ENCODE data around the gene ANKFN1.
"Not testable (repeated sequence)": the region's sequence is repeated elsewhere in the genome, so short reads cannot be mapped to it uniquely, and the experiment has no call there.

ANKFN1 gene

DNA sequence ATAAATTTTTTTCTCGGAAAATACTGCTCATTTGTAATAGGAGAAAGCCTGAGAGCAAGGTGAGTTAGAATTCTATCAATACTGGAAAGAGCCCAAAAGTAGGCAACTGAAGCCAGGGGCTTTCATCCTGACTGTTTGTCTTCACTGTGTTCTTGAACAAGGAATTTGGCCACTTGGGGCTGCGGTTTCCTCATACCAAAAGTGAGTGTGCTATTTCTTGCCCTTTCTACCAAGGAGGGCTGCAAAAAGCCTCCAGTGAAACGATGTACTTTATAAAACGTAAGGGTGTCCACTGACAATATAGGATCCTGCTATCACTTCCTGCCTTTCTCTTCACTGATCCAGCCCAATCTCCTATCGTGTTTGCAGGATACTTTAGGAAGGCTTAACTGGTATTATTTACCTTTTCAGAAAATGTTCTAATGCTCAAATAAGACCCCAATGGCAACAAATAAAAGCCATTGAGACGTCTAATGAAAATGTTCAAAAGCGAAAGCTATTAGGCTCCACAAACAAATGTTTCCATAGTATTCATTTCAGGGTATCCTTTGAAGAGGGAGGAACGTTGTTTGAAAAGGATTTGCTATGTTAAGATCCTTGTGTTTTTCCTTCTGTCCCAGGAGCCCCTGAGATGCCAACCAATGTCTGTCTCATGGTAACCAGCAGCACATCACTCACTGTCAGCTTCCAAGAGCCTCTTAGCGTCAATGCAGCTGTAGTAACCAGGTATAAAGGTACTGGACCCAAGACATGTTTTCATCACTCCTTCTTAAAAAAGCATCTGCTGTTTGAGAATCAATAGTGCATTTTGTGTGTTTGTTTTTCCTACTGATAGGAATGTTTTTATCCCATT lies 220.9 kb downstream of the ANKFN1 start:
- no peaks in the 10 kb centered on the region for H3K9me3 Mint-ChIP-seq

DNA sequence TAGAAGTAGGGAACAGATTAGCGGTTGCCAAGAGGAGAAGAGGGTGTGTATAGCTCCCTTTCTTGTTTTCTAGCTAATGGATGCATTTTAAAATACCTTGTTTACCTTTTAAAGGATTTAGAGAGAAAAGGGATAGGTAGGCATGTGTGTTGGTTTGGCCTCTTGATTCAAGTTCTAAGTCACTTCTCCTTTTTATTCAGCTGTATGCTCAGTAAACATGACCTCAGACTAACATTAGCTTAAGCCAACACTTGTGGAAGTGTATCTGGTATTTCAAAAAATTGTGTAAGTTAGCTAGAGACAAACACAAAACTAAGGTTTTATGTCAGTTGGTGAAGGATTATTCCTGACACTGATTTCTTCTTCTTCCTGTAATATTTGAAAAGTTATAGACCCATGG lies 236.1 kb downstream of the ANKFN1 start:
- H3K27me3 Mint-ChIP-seq, result peaks cover 0 to 18% of the 10 kb centered on the region in 2 donors
- H3K4me1 Mint-ChIP-seq (ENCODE audit: low read depth in 2 of 2), result no peaks in the 10 kb centered on the region
- no peaks in the 10 kb centered on the region for H3K36me3 Mint-ChIP-seq (ENCODE audit: insufficient read depth)
- no peaks in the 10 kb centered on the region for H3K9me3 Mint-ChIP-seq
- ATAC-seq (replicated peaks) (no peak), DNase-seq (no peak)
- H3K27ac Mint-ChIP-seq, result no peak overlapping the region
- H3K4me3 Mint-ChIP-seq, result no peak overlapping the region

More for the DNA sequence above, 220.9 kb downstream of the ANKFN1 start:
- no peak overlapping the region for H3K4me3 Mint-ChIP-seq
- no peak for DNase-seq
- H3K27me3 Mint-ChIP-seq, result peaks cover 0 to 10% of the 10 kb centered on the region in 2 donors
- no peaks in the 10 kb centered on the region for H3K36me3 Mint-ChIP-seq (ENCODE audit: insufficient read depth)
- H3K4me1 Mint-ChIP-seq (ENCODE audit: low read depth in 2 of 2), result no peaks in the 10 kb centered on the region
- no peak overlapping the region for H3K27ac Mint-ChIP-seq
- ATAC-seq (replicated peaks), result no peak

DNA sequence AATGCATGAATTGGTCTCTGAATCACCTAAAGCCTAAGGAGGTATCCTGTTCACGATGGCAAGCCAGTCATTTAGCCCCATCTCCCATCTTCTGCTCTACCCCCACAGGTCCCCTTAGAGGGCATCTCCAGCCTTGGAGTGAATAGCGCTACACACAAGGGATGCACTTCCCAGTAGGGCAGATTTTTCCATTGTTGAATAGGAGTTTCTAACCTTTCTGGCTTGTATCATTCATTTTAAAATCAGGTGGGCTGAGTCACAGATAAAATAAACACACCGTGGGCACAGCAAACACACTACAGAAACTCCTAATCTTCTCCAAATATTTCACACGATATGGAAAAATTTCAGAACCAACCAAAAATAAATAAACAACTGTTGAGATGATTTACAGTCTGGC lies 239.0 kb downstream of the ANKFN1 start:
- no peak for DNase-seq

DNA sequence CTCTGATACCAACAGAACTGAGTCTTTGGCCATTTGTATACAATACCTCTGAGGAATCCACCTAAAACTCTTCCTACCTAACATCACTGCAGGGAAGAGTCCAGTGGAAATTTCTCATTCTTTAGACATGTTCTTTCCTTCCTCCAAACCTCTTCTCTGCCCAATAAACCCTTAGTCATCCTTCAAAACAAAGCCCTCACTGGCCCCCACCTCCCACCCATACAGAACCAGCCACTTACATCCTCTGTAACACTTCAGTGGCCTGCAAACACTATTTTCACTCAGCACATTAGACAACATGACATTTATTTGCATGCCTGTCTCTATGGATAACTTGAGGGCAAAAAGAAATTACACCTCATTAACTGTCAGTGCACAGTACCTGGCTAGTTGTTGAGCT lies 239.9 kb downstream of the ANKFN1 start:
- no peak for ATAC-seq (replicated peaks)
- H3K27me3 Mint-ChIP-seq, result peaks cover 0 to 34% of the 10 kb centered on the region in 2 donors
- no peak for DNase-seq
- H3K4me3 Mint-ChIP-seq, result no peak overlapping the region
- H3K36me3 Mint-ChIP-seq (ENCODE audit: insufficient read depth), result no peaks in the 10 kb centered on the region
- no peak overlapping the region for H3K27ac Mint-ChIP-seq
- no peaks in the 10 kb centered on the region for H3K4me1 Mint-ChIP-seq (ENCODE audit: low read depth in 2 of 2)
- H3K9me3 Mint-ChIP-seq, result peaks cover 0 to 1% of the 10 kb centered on the region in 2 donors

More for the DNA sequence above, 239.0 kb downstream of the ANKFN1 start:
- no peaks in the 10 kb centered on the region for H3K4me1 Mint-ChIP-seq (ENCODE audit: low read depth in 2 of 2)
- H3K9me3 Mint-ChIP-seq, result peaks cover 0 to 1% of the 10 kb centered on the region in 2 donors
- H3K36me3 Mint-ChIP-seq (ENCODE audit: insufficient read depth), result no peaks in the 10 kb centered on the region
- ATAC-seq (replicated peaks), result no peak
- no peak overlapping the region for H3K4me3 Mint-ChIP-seq
- H3K27ac Mint-ChIP-seq, result no peak overlapping the region
- H3K27me3 Mint-ChIP-seq, result peaks cover 0 to 34% of the 10 kb centered on the region in 2 donors

DNA sequence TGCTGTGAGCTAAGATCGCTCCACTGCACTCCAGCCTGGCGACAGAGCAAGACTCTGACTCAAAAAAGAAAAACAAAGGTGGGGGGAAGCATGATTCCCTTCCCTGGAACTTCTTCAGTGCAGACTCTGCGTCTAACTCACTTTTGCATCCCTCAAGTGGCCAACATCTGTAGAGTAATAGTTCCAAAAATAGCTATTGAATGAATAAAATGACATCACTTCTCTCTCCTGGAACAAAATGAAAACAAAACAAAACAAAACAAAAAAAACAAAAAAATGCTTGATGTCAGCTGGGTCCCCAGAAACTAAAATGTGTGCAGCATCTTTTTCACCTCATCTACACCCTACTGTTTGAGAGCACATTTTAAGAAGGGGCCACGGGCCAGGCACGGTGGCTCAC lies 242.5 kb downstream of the ANKFN1 start:
- Mint-ChIP-seq H3K36me3 (ENCODE audit: insufficient read depth) (no peaks in the 10 kb centered on the region), H3K9me3 (peaks cover 0 to 1% of the 10 kb centered on the region in 2 donors), H3K27ac (no peak overlapping the region), H3K4me3 (no peak overlapping the region), H3K27me3 (peaks cover 1 to 34% of the 10 kb centered on the region in 2 donors), H3K4me1 (ENCODE audit: low read depth in 2 of 2) (no peaks in the 10 kb centered on the region)
- DNase-seq, result no peak
- ATAC-seq (replicated peaks), result no peak

DNA sequence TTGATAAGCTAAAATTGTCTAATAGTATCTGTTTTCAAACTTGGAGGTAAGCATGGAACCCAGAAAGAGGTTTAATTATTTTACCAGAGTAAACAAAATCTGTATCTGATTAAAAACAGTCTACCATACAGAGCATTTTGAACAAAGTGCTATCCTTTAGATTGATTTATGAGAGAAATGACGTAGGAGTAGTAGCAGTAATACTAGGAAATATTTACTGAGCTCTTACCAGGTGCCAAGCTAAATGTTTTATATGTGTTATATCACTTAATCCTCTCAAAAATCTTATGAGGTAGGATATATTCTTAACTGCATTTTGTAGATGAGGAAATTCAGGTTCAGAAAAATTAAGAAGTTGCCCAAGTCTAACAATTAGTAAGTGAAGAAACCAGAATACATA lies 253.8 kb downstream of the ANKFN1 start:
- H3K27me3 Mint-ChIP-seq, result peaks cover 36 to 40% of the 10 kb centered on the region in 2 donors
- DNase-seq (no peak), ATAC-seq (replicated peaks) (no peak)
- H3K27ac Mint-ChIP-seq, result no peak overlapping the region
- H3K36me3 Mint-ChIP-seq (ENCODE audit: insufficient read depth), result no peaks in the 10 kb centered on the region
- no peak overlapping the region for H3K4me3 Mint-ChIP-seq
- H3K9me3 Mint-ChIP-seq, result peaks cover 0 to 5% of the 10 kb centered on the region in 2 donors
- no peaks in the 10 kb centered on the region for H3K4me1 Mint-ChIP-seq (ENCODE audit: low read depth in 2 of 2)

DNA sequence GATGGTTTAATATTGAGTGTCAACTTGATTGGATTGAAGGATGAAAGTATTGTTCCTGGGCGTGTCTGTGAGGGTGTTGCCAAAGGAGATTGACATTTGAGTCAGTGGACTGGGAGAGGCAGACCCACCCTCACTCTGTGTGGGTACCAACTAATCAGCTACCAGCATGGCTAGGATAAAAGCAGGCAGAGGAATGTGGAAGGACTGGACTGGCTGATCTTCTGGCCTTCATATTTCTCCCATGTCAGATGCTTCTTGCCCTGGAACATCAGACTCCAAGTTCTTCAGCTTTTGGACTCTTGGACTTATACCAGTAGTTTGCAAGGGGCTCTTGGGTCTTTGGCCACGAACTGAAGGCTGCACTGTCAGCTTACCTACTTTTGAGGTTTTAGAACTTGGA lies 259.1 kb downstream of the ANKFN1 start:
- H3K4me3 Mint-ChIP-seq; H3K4me1 Mint-ChIP-seq (ENCODE audit: low read depth in 2 of 2); H3K27ac Mint-ChIP-seq; DNase-seq; H3K36me3 Mint-ChIP-seq (ENCODE audit: insufficient read depth); ATAC-seq (replicated peaks): not testable (repeated sequence)
- Mint-ChIP-seq H3K27me3 (peaks cover 24 to 54% of the 10 kb centered on the region in 2 donors), H3K9me3 (peaks cover 6 to 13% of the 10 kb centered on the region in 2 donors)

DNA sequence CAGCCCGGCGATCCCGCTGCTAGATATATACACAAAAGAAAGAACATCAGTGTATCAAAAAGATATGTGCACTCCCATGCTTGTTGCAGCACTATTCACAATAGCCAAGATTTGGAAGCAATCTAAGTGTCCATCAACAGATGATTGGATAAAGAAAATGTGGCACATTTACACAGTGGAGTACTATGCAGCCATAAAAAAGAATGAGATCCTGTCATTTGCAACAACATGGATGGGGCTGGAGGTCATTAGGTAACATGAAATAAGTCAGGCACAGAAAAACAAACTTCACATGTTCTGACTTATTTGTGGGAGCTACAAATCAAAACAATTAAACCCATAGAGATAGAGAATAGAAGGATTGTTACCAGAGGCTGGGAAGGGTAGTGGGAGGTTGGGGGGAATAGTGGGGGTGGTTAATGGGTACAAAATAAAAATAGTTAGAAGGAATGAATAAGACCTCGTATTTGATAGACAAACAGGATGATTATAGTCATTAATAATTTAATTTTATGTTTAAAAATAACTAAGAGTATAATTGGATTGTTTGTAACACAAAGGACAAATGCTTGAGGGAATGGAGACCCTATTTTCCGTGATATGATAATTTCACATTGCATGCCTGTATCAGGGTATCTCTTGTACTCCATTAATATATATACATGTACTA lies 263.5 kb downstream of the ANKFN1 start:
- Mint-ChIP-seq H3K4me1 (ENCODE audit: low read depth in 2 of 2) (no peaks in the 10 kb centered on the region), H3K4me3 (no peak overlapping the region), H3K27me3 (peaks cover 24 to 44% of the 10 kb centered on the region in 2 donors), H3K36me3 (ENCODE audit: insufficient read depth) (no peaks in the 10 kb centered on the region), H3K27ac (no peak overlapping the region), H3K9me3 (peaks cover 4 to 13% of the 10 kb centered on the region in 2 donors)
- no peak for DNase-seq
- ATAC-seq (replicated peaks), result no peak

DNA sequence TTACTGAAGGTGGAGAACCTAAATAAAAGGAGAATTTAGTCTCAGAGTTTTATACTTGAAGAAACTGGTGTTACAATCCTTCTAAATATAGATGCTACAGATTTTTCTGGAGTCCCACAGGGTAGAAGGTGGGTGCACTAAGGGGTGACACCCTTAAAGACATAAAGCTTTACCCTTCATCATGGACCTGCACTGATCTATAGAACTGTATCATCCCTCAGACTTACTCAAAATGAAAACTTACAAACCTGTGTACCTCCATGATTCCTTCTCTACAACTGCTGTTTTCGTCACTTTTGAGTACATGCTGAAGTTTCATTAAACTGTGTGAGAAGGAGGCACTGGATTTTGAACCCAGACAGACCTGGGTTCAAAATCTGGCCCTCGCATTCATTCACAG lies 270.7 kb downstream of the ANKFN1 start:
- H3K27ac Mint-ChIP-seq, result no peak overlapping the region
- no peaks in the 10 kb centered on the region for H3K9me3 Mint-ChIP-seq
- H3K27me3 Mint-ChIP-seq, result peaks cover 0 to 19% of the 10 kb centered on the region in 2 donors
- ATAC-seq (replicated peaks), result no peak
- no peak overlapping the region for H3K4me3 Mint-ChIP-seq
- no peaks in the 10 kb centered on the region for H3K36me3 Mint-ChIP-seq (ENCODE audit: insufficient read depth)
- no peaks in the 10 kb centered on the region for H3K4me1 Mint-ChIP-seq (ENCODE audit: low read depth in 2 of 2)
- DNase-seq, result no peak

DNA sequence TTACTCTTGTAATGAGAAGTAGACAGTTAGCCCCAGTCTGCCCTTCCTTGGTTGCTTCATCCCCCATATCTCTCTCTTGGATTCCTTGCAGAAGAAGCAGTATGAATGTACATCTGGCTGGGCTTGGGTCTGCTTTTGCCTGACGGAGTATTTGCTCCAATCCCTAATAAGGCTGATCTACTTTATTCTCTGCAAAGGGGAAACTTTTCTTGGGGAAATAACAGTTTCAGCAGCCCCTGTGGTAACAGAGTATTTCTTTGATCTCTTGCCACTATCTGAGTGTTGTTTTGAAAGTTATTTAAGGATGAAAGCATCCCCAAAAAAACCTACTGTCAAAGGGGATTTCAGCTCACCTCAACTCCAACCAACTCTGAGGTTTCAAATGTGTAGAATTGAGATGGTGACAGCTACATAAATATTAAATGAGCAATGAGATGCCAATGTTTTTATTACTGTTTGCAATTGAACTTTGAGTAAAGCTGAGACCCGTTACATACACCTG lies 271.3 kb downstream of the ANKFN1 start:
- no peak overlapping the region for H3K4me3 Mint-ChIP-seq
- no peaks in the 10 kb centered on the region for H3K4me1 Mint-ChIP-seq (ENCODE audit: low read depth in 2 of 2)
- no peaks in the 10 kb centered on the region for H3K9me3 Mint-ChIP-seq
- H3K27ac Mint-ChIP-seq, result no peak overlapping the region
- H3K36me3 Mint-ChIP-seq (ENCODE audit: insufficient read depth), result no peaks in the 10 kb centered on the region
- DNase-seq (no peak), ATAC-seq (replicated peaks) (no peak)
- H3K27me3 Mint-ChIP-seq, result peaks cover 0 to 19% of the 10 kb centered on the region in 2 donors

DNA sequence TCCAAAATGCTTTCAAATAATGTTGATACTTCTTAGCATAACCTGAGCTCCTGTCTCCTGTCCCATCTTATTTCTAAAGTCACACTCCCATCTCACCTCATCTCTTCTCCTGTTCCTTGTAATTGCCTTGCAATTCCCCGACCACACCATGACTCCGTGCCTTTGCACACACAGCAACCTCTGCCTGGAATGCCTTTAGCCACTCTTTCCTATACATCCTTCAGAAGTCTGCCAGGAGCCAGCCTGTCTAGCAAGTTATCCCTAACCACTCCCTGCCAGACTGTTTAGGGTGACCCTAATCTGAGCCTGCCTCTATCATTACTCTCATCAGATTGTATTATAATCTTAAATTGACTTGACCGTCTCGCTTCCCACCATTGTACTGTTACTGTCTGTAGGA lies 272.2 kb downstream of the ANKFN1 start:
- Mint-ChIP-seq H3K27me3 (peaks cover 0 to 19% of the 10 kb centered on the region in 2 donors), H3K4me3 (no peak overlapping the region), H3K36me3 (ENCODE audit: insufficient read depth) (no peaks in the 10 kb centered on the region), H3K27ac (no peak overlapping the region), H3K4me1 (ENCODE audit: low read depth in 2 of 2) (no peaks in the 10 kb centered on the region), H3K9me3 (no peaks in the 10 kb centered on the region)
- ATAC-seq (replicated peaks) (no peak), DNase-seq (no peak)

DNA sequence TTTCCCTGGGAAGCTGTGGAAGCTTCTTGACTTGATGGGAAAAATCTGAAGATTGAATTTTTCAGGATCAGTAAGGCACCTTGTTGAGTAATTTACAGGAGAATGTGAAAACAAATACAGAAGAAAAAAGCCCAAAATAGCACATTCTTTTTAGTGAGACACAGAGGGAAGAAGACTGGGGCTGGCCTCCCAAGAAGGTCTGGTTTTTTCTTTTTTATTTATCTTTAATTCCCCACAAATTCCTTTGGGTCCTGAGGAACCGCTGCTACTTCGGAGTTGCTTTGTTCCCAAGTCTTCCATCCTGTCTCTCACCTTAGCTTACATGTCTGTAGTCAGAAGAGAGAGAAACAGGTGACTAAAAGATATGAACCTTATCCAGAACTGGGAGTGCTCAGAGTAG lies 273.6 kb downstream of the ANKFN1 start:
- Mint-ChIP-seq H3K27ac (no peak overlapping the region), H3K36me3 (ENCODE audit: insufficient read depth) (no peaks in the 10 kb centered on the region), H3K9me3 (no peaks in the 10 kb centered on the region), H3K4me3 (no peak overlapping the region), H3K4me1 (ENCODE audit: low read depth in 2 of 2) (no peaks in the 10 kb centered on the region), H3K27me3 (peaks cover 3 to 19% of the 10 kb centered on the region in 2 donors)
- DNase-seq, result no peak
- ATAC-seq (replicated peaks), result no peak

DNA sequence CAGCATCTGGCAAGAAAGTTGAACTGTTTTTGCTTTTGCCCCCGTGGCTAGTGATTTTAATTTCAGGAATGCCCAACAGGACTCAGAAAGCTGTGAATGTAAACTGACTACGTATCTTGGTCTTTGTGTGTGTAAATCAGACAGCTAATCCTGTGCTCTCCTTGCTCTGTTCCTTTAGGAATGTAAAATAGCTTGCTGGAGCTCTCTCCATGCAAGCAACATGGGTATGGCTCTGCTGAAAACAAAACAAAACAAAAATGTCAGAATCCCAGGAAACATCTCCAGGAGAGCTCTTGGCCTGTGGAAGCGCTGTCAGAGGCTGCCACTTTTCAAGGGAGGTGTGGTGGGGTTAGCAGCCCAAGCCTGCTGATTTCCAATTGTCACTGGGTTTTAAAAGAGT lies 278.5 kb downstream of the ANKFN1 start:
- no peaks in the 10 kb centered on the region for H3K4me1 Mint-ChIP-seq (ENCODE audit: low read depth in 2 of 2)
- no peak for DNase-seq

DNA sequence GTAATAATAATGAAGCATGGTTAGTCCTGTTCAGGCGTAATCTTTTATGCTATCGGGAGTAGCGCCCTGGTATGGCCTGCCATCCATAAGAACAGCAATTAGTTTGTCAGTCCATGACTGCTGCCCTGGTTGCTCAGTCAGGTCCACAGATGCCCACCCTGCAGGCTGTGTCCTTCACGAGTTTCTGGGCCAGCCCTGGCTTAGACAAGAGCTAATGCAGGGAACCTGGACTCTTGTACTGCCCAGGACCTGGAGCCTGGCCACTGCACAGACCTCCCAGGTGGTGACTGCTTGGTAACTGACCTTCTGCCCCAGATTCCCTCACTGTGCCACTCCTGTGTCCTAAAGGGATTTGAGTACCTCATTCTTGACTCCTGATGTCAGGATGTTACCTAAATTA lies 279.2 kb downstream of the ANKFN1 start:
- H3K4me3 Mint-ChIP-seq, result no peak overlapping the region
- H3K27ac Mint-ChIP-seq, result no peak overlapping the region
- H3K27me3 Mint-ChIP-seq, result peaks cover 29 to 36% of the 10 kb centered on the region in 2 donors
- no peak for DNase-seq
- no peaks in the 10 kb centered on the region for H3K4me1 Mint-ChIP-seq (ENCODE audit: low read depth in 2 of 2)
- H3K9me3 Mint-ChIP-seq, result no peaks in the 10 kb centered on the region
- ATAC-seq (replicated peaks), result no peak
- no peaks in the 10 kb centered on the region for H3K36me3 Mint-ChIP-seq (ENCODE audit: insufficient read depth)

More for the DNA sequence above, 278.5 kb downstream of the ANKFN1 start:
- Mint-ChIP-seq H3K4me3 (no peak overlapping the region), H3K9me3 (no peaks in the 10 kb centered on the region), H3K27me3 (peaks cover 22 to 29% of the 10 kb centered on the region in 2 donors), H3K36me3 (ENCODE audit: insufficient read depth) (no peaks in the 10 kb centered on the region), H3K27ac (no peak overlapping the region)
- ATAC-seq (replicated peaks), result no peak
